SH-SY5Y (cell line): ENCODE results near the gene PCSK7.

Experiments used
- GATA2 ChIP-seq: IDR thresholded peaks from 2 replicates; pipeline ENCODE4 v1.6.1; 2011; ENCODE audit warnings: mild to moderate bottlenecking, low read depth, low read length
- GATA3 ChIP-seq: IDR thresholded peaks from 2 replicates; pipeline ENCODE4 v1.6.1; 2011; ENCODE audit warnings: low read depth, mild to moderate bottlenecking, low read length, moderate library complexity

- TF ChIP-seq GATA3 (no peak), GATA2 (no peak)
Observed at GRCh38 chr11:117218133-117218915, 13.5 kb downstream of the PCSK7 start.
